ENCODE data around the gene ASB13.

ASB13 gene

DNA sequence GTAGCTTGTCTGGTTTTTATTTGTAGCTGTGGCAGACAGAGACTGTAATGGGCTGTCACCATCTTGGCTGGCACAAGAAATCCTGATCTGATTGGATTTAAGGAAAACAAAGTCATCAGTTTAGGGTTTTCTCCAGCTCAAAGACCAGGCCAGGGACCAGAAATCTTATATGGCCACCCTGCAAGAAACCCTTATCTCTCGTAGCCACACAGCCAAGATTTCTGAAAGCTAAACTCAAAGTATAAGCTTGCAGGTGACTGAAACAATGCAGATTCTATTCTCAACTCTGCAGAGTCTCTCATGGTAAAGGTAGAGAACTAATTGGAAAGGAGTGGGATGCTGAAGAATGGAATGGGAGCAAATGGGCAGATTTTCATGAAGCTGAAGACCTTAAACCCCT, 3.2 kb upstream of the ASB13 start:
- DNase-seq: no peak

DNA sequence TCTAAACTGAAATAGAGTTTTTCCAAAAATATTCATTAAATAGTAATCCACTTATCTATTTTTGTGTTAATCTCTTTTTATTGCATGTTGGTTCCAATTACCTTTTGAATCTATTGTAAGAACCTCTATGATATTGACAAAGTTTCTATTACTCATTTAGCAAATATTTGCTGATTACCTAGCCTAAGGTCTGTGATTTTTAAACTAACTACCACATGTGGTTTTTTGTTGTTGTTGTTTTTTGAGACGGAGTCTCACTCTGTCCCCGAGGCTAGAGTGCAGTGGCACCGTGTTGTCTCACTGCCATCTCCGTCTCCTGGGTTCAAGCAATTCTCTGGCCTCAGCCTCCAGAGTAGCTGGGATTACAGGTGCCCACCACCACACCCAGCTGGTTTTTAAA, 2.0 kb upstream of the ASB13 start:
- DNase-seq: no peak

DNA sequence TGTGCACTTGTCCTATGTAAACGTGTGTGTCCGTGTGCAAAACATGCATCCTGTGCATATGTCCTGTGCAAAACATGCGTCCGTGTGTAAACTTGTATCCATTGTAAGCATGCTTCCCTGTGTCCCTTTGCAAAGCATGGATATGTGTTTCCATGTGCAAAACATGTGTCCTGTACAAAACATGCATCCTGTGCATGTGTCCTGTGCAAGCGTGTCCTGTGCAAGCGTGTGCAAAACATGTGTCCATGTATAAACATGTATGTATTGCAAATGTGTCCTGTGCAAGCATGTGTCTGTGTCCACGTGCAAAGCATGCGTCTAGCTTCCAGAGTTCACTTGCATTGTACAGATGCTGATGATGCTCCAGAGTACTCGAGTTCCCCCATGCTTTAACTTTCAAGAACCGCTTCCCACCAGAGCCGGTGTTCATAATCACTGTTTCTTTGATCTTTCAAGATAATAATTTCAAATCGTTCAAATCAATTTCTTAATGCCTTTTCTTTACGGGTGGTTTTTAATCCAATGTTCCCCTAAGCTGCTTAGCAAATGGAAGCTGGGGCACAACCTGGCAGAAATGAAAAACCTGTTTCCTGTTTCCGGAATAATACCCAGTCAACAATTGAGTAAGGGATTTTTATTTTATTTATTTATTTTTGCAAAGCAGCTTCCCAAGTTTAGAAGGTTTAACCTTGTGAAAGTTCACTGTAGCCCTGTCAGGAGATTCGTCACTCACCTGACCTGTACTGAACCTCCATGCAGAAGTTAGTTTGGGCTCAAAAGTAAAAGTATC, 641 bp upstream of the ASB13 start:
- DNase-seq: peak; percentile 69

- no peak for DNase-seq
These were observed 905 bp downstream of the ASB13 start for GRCh38 chr10:5665373-5666007.

DNA sequence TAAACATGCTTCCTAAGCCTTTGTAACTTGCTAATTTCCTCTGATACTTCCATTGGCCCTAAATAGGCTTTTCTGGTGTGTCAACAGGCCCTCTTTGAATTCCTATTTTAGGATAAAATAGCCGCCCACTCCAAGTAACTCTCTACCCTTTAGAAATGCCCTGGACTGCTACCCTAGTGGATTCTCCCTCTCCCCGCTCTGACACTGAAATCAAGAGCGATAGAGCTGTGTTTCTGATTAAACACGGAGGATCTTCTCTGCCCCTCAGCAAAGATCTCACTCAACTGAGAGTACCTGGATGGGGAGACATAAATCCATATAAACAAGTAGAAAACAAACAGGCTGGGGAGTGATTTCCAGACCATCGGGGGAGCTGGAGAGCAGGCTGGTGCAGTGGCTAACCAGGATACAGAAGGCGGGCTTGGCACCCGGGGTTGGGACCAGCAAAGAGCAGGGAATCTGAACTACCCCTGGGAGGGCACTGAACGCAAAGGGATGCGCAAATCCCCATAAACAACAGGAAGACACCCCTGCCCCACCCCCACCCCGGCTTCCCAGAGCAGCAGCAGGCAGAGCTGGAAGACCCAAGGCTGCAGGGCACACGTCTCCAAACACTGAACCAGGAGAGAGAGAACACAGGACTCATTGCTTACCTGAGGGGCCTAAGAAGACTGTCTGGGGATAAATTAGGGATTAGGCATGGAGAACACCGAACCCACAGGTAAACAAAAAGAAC, 2.5 kb downstream of the ASB13 start:
- peak; percentile 26 for DNase-seq

DNA sequence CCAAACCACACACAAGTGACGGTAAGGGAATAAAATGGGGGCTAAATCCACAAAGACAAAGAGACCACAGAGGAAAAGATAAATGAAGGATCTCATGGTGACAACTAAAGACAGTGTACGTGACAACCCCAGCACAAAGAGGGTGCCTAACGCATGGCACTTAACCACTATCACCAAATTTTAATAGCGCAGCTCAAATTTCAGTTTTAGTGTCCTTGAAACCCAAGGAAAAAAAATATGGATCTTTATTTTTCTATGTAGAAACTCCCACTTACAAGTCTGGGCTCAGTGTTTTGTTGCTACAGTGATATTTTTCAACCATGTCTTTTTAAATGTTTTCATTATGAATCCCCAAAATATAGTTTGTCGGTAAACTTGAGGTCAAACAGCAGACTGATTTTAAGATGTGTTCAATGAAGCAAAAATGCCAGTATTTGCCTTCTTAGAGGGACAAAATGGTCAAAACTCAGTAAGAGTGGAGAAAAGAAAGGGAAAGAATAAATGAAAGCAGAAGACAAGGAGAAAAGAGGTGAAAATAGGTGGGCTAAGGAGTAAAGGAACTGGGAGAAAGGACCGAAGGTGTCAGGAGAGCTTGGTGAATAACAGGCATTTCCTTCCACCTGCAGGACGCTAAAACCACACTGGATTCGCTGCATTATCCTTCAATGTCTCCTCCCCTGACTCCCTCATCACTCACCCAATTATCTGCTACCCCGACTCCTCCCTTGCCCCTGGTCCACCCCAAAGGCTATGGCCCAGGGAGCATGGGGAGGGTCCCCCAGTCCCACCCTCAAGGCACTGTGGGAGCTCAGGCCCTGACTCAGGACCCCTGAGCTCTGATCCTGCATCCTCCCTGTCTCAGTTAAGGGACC, 3.5 kb downstream of the ASB13 start:
- no peak for DNase-seq

GRCh38 chr10:5661043-5661442, 5.4 kb downstream of the ASB13 start:
- no peak for DNase-seq

GRCh38 chr10:5659702-5660528, 6.5 kb downstream of the ASB13 start:
- DNase-seq: no peak

- peak; percentile 9 for DNase-seq
These were observed 7.3 kb downstream of the ASB13 start for GRCh38 chr10:5658871-5659618.

- DNase-seq: no peak
These were observed 9.4 kb downstream of the ASB13 start for GRCh38 chr10:5656737-5657579.

GRCh38 chr10:5655121-5655520, 11.3 kb downstream of the ASB13 start:
- DNase-seq: no peak

DNA sequence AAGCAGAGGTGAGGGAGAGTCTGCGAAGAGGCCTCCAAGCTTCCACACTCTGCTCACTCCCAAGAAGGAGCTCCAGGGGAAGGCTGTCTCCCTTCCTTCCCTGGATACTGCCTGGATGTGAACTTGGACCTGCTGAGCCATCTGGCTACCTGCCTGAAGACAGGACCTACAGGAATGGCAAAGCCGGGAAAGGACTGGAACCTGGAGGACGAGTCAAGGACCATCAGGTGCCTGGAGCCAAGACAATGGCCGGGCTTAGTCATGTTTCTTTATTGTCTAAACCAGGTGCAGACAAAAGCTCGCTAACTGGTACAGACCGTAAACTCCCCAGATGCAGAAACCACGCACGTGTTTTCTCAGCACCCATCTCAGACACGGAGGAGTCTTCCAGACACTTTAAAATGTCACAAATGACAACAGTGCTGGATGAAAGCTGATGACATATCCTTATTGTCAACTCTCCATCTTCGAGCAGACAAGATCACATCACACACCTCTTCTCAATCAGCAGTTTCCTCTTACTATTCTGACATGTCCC, 12.1 kb downstream of the ASB13 start:
- no peak for DNase-seq

- DNase-seq: no peak
These were observed 13.6 kb downstream of the ASB13 start for GRCh38 chr10:5652746-5653145.

GRCh38 chr10:5651388-5651764, 15.0 kb downstream of the ASB13 start:
- no peak for DNase-seq

DNA sequence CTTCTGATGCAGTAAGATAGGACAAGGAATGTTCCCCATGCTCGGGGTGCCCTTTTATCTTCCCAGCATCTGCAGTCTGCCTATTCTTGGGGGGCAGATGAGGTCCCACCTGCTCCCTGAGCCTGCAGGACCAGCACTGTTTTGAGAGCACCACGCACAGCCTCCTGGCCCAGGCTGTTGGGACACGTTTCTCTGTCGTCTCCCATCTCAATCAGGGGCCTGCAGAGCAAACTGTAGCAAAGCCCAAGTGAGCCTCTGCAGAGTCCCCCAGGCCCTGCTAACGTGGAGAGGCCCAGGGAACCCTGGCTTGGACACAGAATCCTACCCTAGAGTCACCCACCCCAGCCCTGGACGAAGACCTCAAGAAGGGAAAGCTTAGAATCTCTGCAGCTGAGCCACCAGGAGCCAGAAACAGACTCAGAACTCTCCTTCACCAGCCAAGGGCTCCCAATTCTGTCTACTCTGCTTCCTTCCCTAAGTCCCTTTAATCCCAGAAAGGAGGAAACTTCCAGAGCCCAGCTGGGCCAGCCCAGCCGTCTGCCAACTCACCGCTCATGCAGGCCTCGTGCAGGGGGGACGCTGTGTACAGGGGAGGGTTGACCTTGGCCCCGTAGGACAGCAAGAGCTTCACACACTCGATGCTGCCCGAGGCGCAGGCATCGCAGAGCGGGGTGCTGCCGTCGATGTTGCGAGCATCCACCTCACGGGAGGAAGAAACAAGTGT, 15.6 kb downstream of the ASB13 start:
- DNase-seq: peak; percentile 19

DNA sequence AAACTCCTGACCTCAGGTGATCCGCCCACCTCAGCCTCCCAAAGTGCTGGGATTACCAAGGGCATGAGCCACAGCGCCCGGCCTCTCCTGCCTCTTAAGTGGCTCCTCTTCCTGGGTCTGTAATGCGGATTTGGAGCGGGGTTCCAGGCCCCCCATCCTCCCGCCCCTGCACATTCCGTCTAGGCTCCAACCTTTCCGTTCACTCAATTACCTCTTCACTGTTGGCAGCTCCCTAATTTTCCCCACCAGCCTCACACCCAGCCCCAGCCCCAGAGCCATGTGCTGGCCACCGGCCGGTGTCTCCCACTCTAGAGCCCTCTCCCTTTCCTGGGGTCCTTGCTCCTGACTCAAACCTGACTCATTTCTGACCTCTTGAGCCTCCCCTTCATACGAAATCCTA, 16.6 kb downstream of the ASB13 start:
- no peak for DNase-seq

DNA sequence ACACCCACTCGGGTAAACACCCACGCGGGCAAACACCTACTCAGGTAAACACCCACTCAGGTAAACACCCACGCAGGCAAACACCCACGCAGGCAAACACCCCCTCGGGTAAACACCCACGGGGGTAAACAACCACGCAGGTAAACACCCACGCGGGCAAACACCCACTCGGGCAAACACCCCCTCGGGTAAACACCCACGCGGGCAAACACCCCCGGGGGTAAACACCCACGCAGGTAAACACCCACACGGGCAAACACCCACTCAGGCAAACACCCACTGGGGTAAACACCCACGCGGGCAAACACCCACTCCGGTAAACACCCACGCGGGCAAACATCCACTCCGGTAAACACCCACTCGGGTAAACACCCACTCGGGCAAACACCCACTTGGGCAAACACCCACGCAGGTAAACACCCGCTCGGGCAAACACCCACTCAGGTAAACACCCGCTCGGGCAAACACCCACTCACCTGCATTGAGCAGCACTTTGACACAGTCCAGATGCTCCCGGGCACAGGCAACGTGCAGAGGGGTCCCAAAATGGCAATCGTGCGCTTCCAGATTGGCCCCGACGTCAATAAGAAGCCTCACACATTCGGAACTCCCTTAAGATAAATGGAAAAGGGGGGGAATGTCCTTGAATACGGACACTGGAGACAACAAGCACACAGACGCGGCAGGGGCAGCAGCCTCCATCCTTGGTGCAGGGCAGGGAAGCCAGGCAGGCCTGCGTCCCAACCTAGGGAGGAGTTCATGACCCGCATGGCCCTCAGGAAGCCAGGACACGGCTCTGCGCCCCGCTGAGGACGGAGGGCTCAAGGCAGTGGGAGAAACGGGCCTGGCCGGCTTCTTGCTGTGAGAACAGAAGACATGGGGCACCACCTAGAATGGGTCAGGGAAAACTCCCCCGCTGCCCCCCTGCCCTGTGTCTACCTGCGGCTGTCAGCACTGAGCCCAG, 17.6 kb downstream of the ASB13 start:
- no peak for DNase-seq
